ENCODE data around the gene SPRING1.
A peak's percentile ranks its signal among the peaks of the same experiment; 100 is the strongest.

The SPRING1 gene

DNA sequence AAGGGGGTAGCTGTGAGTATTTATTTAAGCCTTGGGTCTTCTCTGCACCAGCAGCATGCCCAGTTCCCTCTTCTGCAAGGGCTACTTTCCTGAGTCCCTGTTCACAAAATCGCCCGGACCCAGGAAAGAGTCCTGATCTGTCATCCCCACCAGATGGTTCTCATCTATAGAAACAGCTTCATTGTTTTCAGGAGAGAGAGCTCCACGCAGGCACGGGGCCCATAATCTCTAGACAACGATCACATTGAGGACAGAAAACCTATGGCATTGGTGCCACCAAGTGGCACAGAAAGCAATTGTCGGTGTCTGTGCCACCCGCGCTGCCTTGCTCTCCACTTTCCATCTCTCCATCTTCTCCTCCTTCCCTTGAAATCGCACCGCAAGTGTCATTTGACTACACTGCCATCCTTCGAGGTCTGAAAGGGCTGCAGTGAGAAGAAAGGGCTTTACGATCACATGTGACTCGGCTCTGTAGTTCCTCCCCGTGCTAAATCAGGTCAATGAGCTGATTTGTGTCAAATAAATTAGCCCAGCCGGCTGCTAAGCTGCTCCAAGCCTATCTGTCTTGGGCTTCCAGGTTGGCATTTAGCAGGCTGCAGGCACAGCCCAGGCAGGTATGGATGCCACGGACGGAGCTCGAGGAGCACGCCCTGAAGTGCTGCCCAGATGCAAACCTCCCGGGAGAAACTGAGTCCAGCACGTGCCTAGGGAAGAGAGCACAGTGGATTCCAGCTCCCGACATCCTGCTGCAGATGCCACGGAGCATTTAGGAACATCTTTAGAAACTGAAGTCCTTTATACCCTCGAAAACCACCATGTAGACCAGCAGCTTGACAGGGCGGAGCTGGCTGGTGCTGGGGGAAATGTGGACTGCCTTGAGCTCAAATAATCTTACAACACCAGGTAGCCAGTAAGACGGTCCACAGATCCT lies 28.8 kb downstream of the SPRING1 start:
- Histone ChIP-seq H3K9ac (ENCODE audit: low read depth, low read length) (no peak overlapping the region), H3K4me1 (ENCODE audit: insufficient read depth, low read length) (no peaks in the 10 kb centered on the region), H3K36me3 (ENCODE audit: insufficient read depth, low read length) (no peaks in the 10 kb centered on the region)

DNA sequence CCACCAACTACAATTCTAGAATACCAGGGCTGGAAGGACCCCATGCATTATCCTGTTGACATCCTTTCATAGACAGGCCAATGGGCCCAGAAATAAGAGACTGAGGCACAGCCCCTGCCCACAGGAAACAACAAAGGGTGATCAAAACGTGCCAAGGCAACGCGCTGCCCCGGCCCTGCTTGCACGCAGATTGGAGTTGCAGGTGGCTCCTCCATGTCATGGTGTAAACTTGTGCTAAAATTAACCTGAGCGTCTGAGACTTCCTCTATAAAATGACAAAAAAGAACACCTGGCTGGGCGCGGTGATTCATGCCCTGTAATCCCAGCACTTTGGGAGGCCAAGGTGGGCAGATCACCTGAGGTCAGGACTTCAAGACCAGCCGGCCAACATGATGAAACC lies 30.1 kb downstream of the SPRING1 start:
- H3K36me3 ChIP-seq (ENCODE audit: insufficient read depth, low read length), result no peaks in the 10 kb centered on the region
- H3K9me3 ChIP-seq (ENCODE audit: control insufficient read depth, insufficient read depth, low read length), result no peaks in the 10 kb centered on the region
- H3K9ac ChIP-seq (ENCODE audit: low read depth, low read length), result no peak overlapping the region
- 0 out of 2 replicates have a peak, but pooled peaks cover 3% of the 10 kb centered on the region for H3K4me1 ChIP-seq (ENCODE audit: insufficient read depth, low read length)

More for the DNA sequence above, 28.8 kb downstream of the SPRING1 start:
- H3K9me3 ChIP-seq (ENCODE audit: control insufficient read depth, insufficient read depth, low read length), result no peaks in the 10 kb centered on the region

DNA sequence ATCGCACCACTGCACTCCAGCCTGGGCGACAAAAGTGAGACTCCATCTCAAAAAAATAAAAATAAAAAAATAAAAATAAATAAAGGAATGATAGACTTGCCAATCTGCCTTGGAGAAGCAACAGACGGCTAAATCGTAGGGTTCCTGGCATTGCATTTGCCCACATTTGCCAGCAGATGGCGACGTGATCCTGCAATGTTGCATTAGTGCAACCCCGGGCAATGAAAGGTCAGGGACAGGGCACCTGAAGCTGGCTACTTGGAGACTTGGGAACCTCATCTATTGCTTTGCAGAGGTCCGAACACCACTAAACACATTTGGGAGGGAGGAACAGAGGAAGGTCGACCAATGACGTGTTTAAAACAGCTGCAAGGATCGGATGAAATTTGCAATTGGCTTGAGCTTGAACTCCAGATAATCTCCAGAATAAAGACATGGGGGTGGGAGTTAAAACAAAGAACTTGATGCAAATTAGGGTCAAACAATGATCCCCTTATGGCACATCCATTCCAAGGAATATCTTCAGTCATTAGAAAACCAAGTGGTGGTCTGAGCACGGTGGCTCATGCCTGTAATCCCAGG lies 34.6 kb downstream of the SPRING1 start:
- H3K4me1 ChIP-seq (ENCODE audit: insufficient read depth, low read length), result 0 out of 2 replicates have a peak, but pooled peaks cover 3% of the 10 kb centered on the region
- H3K36me3 ChIP-seq (ENCODE audit: insufficient read depth, low read length), result no peaks in the 10 kb centered on the region
- no peaks in the 10 kb centered on the region for H3K9me3 ChIP-seq (ENCODE audit: control insufficient read depth, insufficient read depth, low read length)
- H3K9ac ChIP-seq (ENCODE audit: low read depth, low read length), result no peak overlapping the region

DNA sequence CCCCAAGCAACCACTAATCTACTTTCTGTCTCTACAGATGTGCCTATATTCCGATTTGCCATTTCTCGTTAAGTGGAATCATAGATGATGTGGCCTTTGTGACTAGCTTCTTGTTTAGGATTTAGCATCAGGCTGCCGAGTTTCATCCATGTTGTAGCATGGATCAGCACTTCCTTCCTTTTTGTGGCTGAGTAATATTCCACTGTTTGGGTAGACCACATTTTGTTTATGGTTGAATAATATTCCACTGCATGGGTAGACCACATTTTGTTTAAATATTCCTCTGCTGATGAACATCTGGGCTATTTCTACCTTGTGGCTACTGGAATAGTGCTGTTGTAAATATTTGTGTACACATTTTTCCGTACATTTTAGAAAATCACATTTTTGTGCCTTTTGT lies 36.4 kb downstream of the SPRING1 start:
- Histone ChIP-seq H3K9me3 (ENCODE audit: control insufficient read depth, insufficient read depth, low read length) (no peaks in the 10 kb centered on the region), H3K9ac (ENCODE audit: low read depth, low read length) (no peak overlapping the region), H3K4me1 (ENCODE audit: insufficient read depth, low read length) (0 out of 2 replicates have a peak, but pooled peaks cover 3% of the 10 kb centered on the region), H3K36me3 (ENCODE audit: insufficient read depth, low read length) (no peaks in the 10 kb centered on the region)

DNA sequence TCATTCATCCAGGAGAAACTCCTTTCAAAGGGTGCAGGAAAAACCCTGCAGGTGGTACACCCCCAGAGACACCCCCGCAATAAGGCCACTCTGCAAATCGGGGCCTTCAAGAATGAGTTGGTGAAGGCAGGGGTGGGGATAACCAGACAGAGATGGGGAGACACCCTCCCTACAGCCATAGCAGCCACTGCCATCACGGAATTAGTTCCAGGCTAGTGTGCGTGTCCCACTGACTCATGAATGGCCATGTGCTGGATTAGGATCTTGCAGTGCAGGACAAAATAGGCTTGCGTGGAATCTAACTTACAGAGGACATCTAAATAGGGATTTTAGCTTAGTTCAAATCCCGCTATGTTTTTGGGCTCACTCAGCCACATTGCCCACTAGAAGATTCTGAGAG lies 37.8 kb downstream of the SPRING1 start:
- H3K36me3 ChIP-seq (ENCODE audit: insufficient read depth, low read length), result no peaks in the 10 kb centered on the region

GRCh38 chr12:116698554-116699075 lies 39.3 kb downstream of the SPRING1 start:
- Histone ChIP-seq H3K9ac (ENCODE audit: low read depth, low read length) (no peak overlapping the region), H3K4me1 (ENCODE audit: insufficient read depth, low read length) (0 out of 2 replicates have a peak, but pooled peaks cover 5% of the 10 kb centered on the region), H3K36me3 (ENCODE audit: insufficient read depth, low read length) (no peaks in the 10 kb centered on the region), H3K9me3 (ENCODE audit: control insufficient read depth, insufficient read depth, low read length) (no peaks in the 10 kb centered on the region)

More for the DNA sequence above, 37.8 kb downstream of the SPRING1 start:
- Histone ChIP-seq H3K4me1 (ENCODE audit: insufficient read depth, low read length) (0 out of 2 replicates have a peak, but pooled peaks cover 3% of the 10 kb centered on the region), H3K9me3 (ENCODE audit: control insufficient read depth, insufficient read depth, low read length) (no peaks in the 10 kb centered on the region), H3K9ac (ENCODE audit: low read depth, low read length) (no peak overlapping the region)

DNA sequence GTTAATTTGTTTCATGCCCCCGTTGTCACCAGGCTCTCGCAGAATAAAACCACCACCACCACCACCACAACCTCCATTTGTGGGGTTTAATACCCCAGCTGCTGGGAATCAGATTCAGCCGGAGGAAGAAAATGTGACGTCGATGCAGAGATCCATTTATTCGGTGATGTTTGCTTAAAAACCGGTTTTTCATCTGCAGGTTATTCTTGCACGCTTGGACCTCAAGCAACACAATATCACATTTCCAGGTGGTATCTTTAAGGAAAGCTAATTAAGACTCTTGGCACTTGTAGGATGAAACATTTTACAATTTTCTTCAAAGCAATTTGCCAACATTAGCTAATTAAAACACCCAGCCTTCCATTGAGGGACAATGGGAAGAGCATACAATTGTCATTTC lies 39.8 kb downstream of the SPRING1 start:
- H3K36me3 ChIP-seq (ENCODE audit: insufficient read depth, low read length), result no peaks in the 10 kb centered on the region
- H3K9me3 ChIP-seq (ENCODE audit: control insufficient read depth, insufficient read depth, low read length), result no peaks in the 10 kb centered on the region
- no peak overlapping the region for H3K9ac ChIP-seq (ENCODE audit: low read depth, low read length)
- 0 out of 2 replicates have a peak, but pooled peaks cover 5% of the 10 kb centered on the region for H3K4me1 ChIP-seq (ENCODE audit: insufficient read depth, low read length)

DNA sequence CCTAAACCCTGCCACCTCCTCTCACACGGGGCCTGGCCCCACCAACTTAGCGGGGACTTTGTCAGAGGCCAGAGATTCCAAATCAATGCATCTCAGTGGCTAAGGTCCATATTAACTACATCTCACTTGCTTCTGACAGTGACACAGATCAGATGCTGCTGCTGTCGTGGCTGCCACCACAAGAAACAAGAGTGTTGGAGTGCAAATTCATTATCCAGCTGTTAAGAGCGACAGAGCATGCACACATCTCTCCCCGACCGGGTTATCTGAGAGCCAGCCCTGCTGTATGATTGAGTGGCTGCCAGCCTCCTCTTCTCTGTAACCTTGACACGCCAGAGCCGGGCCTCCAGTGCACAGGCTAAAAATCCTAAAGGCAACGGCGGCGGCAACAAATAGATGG lies 40.2 kb downstream of the SPRING1 start:
- Histone ChIP-seq H3K4me1 (ENCODE audit: insufficient read depth, low read length) (0 out of 2 replicates have a peak, but pooled peaks cover 8% of the 10 kb centered on the region), H3K9ac (ENCODE audit: low read depth, low read length) (no peak overlapping the region), H3K36me3 (ENCODE audit: insufficient read depth, low read length) (no peaks in the 10 kb centered on the region), H3K9me3 (ENCODE audit: control insufficient read depth, insufficient read depth, low read length) (no peaks in the 10 kb centered on the region)

DNA sequence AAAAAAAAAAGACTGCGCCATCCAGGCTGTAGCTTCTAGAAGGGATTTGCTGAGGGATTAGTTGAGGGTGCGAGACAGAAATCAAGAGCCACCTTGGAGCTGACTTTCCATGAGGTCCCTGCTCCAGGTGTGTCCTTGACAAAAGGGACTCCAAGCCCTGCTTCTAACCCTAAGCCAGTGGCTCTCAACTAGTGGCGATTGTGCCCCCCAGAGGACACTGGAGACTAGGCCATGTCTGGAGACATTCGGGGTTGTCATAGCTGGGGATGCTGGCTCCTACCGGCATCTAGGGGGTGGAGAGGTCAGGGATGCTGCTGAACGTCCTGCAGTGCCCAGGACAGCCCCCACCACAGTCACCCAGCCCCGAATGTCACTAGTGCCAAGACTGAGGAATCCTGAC lies 40.6 kb downstream of the SPRING1 start:
- H3K36me3 ChIP-seq (ENCODE audit: insufficient read depth, low read length), result no peaks in the 10 kb centered on the region
- no peaks in the 10 kb centered on the region for H3K9me3 ChIP-seq (ENCODE audit: control insufficient read depth, insufficient read depth, low read length)
- no peak overlapping the region for H3K9ac ChIP-seq (ENCODE audit: low read depth, low read length)
- H3K4me1 ChIP-seq (ENCODE audit: insufficient read depth, low read length), result 0 out of 2 replicates have a peak, but pooled peaks cover 8% of the 10 kb centered on the region

GRCh38 chr12:116695464-116695725 lies 42.5 kb downstream of the SPRING1 start:
- Histone ChIP-seq H3K4me1 (ENCODE audit: insufficient read depth, low read length) (0 out of 2 replicates have a peak, but pooled peaks cover 8% of the 10 kb centered on the region), H3K9ac (ENCODE audit: low read depth, low read length) (no peak overlapping the region), H3K36me3 (ENCODE audit: insufficient read depth, low read length) (no peaks in the 10 kb centered on the region), H3K9me3 (ENCODE audit: control insufficient read depth, insufficient read depth, low read length) (no peaks in the 10 kb centered on the region)

GRCh38 chr12:116694653-116695463 lies 43.0 kb downstream of the SPRING1 start:
- Histone ChIP-seq H3K36me3 (ENCODE audit: insufficient read depth, low read length) (no peaks in the 10 kb centered on the region), H3K9ac (ENCODE audit: low read depth, low read length) (peak overlapping the region; percentile 55; the same call in 1 of the 2 replicates), H3K4me1 (ENCODE audit: insufficient read depth, low read length) (0 out of 2 replicates have a peak, but pooled peaks cover 8% of the 10 kb centered on the region), H3K9me3 (ENCODE audit: control insufficient read depth, insufficient read depth, low read length) (no peaks in the 10 kb centered on the region)

DNA sequence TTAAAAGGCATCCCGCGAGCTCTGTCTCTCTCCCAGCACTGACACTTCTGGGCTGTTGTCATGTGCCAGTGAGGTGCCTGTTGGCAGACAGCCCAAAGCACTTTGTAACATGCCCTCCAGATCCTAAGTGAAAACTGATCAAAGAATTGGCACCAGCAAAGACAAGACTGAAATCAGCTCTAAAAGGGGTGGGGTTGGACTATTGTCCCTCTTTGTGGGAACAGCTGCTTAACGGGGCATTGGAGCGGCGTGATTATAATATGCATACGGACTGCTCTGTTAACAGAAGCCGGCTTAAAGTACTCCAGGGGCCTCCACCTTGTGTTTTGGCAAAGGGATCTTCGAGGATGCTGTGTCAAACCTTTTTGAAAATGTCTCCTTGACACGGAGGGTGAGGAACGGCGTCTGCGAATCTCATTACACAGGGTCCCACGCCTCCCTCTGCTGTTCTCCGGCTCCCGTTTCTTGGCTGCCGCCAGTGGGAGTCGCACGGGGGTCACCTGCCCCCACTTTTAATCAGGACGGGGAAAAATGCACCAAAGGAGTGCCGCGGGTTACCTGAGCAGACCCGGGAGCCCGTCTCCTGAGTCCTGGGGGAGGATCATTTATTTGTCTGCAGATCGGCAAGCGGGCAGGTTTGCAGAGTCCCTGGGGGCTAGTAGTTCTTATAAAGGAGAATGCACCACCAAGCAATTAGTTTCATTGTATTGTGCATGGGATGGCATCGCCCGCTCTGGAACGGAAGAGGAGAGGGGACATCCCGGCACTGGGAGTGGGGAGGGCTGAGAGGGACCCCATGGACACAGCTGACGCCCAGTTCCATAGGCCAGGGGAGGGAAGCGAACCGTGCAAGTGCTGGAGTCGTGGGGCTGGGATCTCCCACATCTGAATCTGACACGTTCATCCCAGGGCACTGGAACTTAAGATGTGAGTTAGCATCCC lies 44.3 kb downstream of the SPRING1 start:
- no peaks in the 10 kb centered on the region for H3K36me3 ChIP-seq (ENCODE audit: insufficient read depth, low read length)
- 0 out of 2 replicates have a peak, but pooled peaks cover 8% of the 10 kb centered on the region for H3K4me1 ChIP-seq (ENCODE audit: insufficient read depth, low read length)
- peak overlapping the region; percentile 55; the same call in 1 of the 2 replicates for H3K9ac ChIP-seq (ENCODE audit: low read depth, low read length)
- H3K9me3 ChIP-seq (ENCODE audit: control insufficient read depth, insufficient read depth, low read length), result no peaks in the 10 kb centered on the region

GRCh38 chr12:116692605-116693004 lies 45.3 kb downstream of the SPRING1 start:
- Histone ChIP-seq H3K36me3 (ENCODE audit: insufficient read depth, low read length) (no peaks in the 10 kb centered on the region), H3K4me1 (ENCODE audit: insufficient read depth, low read length) (peaks cover 8% of the 10 kb centered on the region; the same call in 1 of the 2 replicates), H3K9ac (ENCODE audit: low read depth, low read length) (no peak overlapping the region), H3K9me3 (ENCODE audit: control insufficient read depth, insufficient read depth, low read length) (no peaks in the 10 kb centered on the region)
